ENCODE measurements around the gene OR11H7.
"Not testable (repeated sequence)": the region's sequence is repeated elsewhere in the genome, so short reads cannot be mapped to it uniquely, and the experiment has no call there.

Gene OR11H7

DNA sequence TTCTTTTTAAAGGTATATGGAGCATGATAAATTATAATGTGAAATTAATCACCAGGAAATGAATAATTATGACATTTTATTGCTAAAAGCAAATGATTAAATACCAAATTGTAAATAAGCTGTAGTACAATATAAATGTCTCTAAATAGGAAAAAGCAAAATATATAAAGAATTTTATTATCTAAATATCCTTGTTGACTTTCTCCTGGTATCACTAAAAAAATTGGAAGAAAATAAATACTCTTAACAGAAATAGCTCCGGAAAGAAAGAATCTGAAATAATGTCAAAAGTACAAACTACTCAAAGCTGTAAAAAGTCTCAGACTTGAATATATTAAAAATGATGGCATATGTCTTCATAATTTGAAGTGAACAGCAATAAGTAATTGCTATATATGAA is at the start of gene OR11H7:
TSS of gene OR11H7 (plus strand) at position 301 of the 400 bp plus-strand sequence.
- DNase-seq = no peak

DNA sequence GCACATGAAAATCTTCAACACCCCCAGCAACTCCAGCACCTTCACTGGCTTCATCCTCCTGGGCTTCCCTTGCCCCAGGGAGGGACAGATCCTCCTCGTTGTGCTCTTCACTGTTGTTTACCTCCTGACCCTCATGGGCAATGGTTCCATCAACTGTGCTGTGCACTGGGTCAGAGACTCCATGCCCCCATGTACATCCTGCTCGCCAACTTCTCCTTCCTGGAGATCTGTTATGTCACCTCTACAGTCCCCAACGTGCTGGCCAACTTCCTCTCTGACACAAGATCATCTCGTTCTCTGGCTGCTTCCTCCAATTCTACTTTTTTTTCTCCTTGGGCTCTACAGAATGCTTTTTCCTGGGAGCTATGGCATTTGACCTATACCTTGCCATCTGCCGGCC is 49.6 kb upstream of the OR11H7 start:
- DNase-seq = peak in 1 of 2 donors; percentile 5

DNA sequence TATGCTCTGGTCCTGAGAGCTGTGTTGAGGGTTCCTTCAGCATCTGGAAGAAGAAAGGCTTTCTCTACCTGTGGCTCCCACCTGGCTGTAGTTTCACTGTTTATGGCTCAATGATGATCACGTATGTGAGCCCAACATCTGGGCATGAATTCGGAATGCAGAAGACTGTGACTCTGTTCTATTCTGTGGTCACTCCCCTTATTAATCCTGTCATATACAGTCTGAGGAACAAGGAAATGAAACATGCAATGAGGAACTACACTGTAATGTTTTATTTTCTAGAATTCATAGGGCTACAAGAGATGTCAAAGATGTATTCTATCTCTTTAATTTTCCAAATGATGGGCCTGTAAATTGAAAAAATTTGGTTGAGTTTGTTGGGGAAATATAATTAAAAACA is 48.9 kb upstream of the OR11H7 start:
- DNase-seq = no peak

DNA sequence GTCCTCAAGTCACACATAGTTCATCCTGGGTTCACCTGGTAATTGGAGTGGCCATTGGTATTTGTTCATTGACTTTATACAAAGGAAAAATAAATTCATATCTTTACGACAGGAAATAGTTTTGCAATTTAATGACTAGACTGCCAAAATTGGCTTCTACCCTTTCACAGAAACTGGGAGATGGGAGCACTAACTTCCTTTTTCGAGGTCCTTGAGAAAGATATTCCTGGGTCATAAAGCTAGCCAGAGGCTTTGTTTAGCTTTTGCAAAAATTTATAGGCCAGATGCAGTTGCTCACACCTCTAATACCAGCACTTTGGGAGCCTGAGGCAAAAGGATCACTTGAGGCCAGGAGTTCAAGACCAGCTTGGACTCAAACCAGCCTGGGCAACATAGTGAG is 48.3 kb upstream of the OR11H7 start:
- no peak for DNase-seq

DNA sequence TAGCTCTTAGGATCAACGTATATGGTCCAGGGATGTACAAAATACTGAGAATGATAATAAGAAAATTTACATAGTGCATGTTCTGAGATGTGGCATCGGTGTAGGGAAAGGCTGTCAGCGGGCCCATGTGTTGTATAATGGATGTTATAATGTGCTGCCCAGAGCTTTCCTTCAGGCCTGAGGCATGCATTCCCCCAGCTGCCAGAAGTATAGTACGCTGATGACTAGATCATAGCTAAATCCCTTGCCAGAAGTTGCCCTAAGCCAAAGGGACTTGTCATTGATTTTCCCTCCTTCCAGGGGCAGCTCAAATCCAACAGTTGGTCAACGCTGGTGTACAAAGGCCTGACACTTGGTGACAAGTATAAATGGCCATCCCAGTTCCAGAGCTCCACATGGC is 44.6 kb upstream of the OR11H7 start:
- DNase-seq = no peak

DNA sequence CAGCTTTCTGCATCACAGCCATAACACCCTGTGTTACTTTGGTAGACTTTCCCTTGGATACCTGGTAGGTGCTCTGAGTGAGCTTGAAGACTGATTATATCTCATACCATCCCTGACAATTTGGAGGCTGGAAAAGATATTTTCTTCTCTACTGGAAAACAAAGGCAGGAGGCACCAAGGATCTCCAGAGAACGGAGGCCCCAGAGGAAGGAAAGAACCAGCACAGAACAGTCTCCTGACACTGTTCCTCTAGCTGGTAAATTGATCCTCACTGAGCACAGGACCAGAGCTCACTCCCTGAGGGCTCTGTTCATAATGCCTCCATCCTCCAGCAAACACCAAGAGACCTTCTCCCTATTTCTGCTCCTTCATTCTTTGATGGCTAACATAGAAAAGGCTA is 38.2 kb upstream of the OR11H7 start, which contains the start of gene OR11G2:
TSS of gene OR11G2 (plus strand) at position 301 of the 400 bp plus-strand sequence. CDS start 6,542 bp downstream, outside the sequence.
- DNase-seq = no peak

DNA sequence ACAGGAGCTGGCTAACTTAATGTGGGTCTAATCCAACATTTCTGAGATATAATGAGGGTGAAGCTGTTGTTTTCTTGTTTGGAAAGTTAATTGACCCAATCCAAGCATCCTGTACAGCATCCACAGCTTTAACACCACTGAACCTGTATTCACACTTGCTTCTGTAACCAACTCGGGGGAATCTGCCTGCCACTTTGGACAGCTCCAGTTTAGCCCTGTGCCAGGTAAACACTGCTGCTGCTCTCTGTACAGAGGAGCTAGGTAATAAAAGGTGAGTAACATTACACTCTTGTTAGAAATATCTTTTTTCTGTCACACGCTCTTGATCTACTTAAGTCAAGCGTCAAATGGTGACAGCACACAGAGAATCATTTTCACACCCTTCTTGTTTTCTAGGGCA is 37.4 kb upstream of the OR11H7 start:
- no peak for DNase-seq

DNA sequence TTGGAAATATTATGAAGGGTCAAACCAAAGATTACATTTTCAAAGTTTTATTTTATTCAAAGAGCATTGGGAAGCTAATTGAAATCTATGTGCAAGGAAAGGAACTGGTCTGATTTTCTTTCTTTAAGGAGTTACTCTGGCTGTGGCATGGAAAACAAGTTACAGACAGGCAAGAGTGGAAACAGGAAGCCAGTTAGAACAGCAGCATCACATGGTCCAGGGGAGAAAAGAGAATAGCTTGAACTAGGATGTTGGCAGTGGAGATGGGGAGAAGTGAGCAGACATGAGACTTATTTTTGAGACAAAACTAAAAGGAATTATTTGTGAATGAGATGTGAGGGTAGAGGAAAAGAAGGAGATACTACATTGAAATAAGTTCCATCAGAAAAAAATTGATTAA is 34.7 kb upstream of the OR11H7 start:
- DNase-seq = no peak

DNA sequence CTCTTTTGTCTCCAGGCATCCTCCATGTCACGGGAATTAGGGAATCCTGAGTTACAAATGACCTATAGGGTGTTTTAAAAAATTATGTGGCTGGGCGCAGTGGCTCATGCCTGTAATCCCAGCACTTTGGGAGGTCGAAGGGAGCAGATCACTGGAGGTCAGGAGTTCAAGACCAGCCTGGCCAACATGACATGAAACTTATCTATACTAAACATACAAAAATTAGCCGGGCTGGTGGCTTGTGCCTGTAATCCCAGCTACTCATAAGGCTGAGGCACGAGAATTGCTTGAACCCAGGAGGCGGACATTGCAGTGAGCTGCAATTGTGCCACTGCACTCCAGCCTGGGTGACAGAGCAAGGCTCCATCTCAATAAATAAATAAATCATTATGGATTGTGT is 33.6 kb upstream of the OR11H7 start:
- not testable (repeated sequence) for DNase-seq

DNA sequence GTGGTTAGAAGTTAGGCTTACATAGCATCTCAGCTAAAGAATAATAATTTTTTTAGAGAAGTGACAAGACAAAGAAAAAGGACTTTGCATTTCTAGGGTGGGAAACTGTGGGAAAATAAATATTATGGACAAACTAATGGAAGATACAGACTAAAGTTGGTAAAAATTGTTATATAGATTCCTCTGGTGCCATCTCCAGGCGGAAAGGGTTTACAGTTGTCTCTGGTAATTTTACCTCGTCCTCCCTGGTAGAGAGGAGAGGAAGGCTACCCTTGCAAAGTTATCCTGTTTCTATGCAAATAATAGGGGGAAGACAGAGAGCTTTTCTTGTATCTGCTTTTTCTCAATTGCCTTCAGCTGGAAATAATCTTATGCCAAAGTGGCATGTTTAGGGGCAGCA is 32.9 kb upstream of the OR11H7 start:
- DNase-seq = no peak

DNA sequence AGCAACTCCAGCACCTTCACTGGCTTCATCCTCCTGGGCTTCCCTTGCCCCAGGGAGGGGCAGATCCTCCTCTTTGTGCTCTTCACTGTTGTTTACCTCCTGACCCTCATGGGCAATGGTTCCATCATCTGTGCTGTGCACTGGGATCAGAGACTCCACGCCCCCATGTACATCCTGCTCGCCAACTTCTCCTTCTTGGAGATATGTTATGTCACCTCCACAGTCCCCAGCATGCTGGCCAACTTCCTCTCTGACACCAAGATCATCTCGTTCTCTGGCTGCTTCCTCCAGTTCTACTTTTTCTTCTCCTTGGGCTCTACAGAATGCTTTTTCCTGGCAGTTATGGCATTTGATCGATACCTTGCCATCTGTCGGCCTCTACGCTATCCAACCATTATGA is 31.3 kb upstream of the OR11H7 start:
- DNase-seq = no peak

DNA sequence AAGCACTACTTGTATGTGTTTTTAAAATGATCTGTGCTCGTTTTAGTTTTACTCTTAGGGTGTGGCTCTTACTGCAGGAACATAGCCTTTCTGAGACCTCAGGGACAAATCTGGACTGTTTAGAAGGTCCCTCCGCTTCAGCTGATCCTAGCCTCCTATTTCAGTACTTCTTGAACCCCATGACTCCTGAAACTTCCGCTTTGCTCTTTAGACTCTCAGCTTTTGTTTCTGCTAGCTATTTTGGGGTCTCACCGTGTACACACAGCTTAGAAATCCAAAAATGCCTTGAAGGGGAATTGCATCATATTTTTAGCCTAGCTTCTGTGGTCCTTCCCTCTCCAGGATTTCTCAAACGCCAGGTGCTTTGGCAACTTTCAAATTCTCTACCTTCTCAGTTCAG is 29.8 kb upstream of the OR11H7 start:
- DNase-seq = no peak

DNA sequence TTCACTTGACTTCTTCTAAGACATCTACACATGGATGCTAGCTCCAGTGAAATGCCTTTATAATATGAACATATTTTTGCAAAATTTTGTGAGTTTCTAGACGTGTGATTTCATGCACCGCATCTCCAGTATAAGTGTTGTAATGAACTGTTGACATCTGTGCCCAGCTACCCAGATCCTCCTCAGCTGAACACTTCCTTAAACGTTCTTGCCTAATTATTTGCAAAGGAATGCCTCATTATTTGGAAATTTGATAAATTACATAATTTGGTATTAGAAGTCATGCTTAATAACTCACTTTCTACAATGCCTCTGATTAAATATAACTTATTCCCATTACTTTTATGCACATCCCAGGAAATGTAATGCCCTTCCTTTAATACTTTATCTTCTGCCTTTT is 24.1 kb upstream of the OR11H7 start:
- no peak for DNase-seq

DNA sequence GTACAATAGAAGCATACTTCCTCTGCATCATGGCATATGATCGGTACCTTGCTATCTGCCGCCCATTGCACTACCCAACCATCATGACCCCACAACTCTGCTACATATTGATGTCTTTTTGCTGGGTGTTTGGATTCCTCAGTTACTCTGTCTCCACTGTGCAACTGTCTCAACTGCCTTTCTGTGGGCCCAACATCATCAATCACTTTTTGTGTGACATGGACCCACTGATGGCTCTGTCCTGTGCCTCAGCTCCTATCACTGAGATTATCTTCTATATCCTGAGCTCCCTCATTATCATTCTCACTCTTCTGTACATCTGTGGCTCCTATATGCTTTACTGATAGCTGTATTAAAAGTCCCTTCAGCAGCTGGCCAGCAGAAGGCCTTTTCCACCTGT is 19.2 kb upstream of the OR11H7 start:
- DNase-seq = no peak

DNA sequence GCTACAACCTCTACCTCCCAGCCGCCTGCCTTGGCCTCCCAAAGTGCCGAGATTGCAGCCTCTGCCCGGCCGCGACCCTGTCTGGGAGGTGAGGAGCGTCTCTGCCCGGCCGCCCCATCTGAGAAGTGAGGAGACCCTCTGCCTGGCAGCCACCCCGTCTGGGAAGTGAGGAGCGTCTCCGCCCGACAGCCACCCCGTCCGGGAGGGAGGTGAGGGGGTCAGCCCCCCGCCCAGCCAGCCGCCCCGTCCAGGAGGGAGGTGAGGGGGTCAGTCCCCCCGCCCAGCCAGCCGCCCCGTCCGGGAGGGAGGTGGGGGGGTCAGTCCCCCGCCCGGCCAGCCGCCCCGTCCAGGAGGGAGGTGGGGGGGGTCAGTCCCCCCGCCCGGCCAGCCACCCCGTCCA is 16.4 kb upstream of the OR11H7 start:
- DNase-seq = not testable (repeated sequence)

DNA sequence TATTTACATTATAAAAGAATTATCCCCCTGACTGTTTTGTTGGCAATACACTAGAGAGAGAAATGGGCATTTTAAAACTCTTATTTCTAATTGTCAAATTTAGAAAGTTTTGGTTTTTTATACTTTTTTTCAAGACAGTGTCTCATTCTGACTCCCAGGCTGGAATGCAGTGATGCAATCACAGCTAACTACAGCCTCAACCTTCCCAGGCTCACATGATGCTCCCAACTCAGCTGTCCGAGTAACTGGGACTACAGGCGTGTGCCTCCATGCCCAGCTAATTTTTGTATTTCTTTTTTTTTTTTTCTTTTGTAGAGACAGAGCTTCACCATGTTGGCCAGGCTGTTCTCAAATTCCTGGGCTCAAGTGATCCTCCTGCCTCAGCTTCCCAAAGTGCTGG is 13.6 kb upstream of the OR11H7 start:
- DNase-seq = no peak

DNA sequence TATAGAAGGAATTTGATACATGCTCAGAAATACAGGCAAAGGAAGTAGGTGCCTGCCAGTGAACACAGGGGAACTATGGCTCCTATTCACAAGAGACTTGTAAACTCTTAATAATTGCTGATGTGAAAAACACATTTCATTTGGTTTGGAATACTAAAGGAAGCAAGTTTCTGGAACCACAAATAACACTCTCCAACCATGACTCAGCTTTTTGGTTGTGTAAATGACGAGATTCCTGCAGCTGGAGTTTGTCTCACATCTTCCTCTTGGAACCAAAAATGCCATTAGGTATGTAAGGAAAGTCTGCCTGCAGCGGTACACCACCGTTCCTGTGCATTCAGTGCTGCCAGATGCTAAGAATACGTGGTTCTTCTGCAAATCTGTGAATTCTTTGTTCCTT is 9.7 kb upstream of the OR11H7 start:
- DNase-seq = no peak

DNA sequence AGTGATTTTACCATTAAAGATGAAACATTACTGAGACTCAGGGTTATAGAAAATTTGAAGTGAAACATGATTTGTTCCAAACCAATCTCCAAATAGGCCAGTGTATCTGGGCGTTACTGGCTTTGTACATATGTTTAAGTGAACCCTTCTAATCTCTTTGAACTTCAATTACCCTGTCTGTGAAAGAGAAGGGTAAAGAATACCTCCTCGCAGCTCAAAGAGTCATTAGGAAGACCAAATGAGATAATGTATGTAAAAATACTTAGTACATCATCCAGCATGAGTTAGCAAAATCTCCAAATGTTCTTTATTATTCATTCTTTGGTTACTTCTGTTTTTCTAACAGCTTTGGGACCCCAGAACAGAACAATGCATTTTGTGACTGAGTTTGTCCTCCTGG is 5.4 kb upstream of the OR11H7 start, which contains the start of gene OR11H6:
TSS of gene OR11H6 (plus strand) at position 301 of the 400 bp plus-strand sequence. CDS start at position 301, 0 bp downstream.
- DNase-seq = no peak

DNA sequence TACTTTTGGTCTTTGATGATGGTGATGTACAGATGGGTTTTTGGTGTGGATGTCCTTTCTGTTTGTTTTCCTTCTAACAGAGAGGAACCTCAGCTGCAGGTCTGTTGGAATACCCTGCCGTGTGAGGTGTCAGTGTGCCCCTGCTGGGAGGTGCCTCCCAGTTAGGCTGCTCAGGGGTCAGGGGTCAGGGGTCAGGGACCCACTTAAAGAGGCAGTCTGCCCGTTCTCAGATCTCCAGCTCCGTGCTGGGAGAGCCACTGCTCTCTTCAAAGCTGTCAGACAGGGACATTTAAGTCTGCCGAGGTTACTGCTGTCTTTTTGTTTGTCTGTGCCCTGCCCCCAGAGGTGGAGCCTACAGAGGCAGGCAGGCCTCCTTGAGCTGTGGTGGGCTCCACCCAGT is 6.6 kb downstream of the OR11H7 start:
- DNase-seq = not testable (repeated sequence)

DNA sequence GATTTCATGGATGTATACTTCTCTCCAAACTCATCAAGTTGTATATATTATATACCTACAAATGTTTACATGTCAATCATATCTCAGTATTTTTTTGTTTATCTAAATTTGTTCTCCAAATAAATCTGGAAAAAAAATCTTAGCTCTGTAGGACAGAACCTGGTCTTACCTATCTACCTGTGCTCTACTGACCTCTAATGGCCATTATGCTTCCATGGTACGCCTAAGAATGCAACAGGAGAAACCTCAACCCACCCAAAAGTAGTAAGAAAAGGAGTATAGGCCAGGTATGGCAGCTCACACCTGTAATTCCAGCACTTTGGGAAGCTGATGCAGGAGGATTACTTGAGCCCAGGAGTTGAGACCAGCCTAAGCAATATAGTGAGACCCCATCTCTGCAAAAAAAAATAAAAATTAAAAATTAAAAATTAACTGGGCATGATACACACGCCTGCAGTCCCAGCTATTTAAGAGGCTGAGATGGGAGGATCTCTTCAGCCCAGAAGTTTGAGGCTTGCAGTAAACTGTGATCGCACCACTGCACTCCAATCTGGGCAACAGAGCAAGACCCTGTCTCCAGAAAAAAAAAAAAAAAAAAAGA is 19.0 kb downstream of the OR11H7 start:
- DNase-seq = peak in 1 of 2 donors; percentile 10

DNA sequence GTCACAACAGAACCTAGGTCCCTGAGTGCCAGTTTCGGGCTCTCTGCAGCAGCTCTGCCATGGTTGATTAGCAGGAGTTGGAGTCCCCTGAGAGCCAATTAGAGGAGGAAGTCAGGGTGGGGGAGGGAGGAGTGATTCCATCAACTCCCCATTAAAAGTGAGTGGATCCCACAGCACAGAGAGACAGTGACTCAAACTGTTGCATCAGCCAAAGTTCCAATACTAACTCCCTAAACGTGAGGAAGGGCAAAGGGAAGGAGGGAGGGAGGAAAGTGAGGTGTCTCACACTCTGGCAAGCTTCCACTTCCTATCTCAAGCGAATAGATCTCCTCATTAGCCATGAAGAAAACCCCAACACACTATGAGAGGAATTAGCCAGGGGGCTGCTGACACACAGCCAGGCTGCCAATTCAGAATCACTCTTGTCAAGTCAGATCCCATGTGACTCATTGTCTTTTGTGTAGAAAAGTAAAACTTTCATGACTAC is 33.9 kb downstream of the OR11H7 start:
- no peak for DNase-seq

DNA sequence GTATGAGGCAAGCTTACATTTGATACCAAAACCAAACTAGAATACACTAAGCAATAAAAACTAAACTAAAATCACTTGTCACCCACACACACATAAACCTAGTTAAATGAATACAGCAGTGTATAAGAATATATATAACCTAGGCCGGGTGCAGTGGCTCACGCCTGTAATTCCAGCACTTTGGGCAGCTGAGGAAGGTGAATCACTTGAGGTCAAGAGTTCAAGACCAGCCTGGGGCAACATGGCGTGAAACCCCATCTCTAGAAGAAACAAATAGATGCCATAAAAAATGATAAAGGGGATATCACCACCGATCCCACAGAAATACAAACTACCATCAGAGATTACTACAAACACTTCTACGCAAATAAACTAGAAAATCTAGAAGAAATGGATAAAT is 35.6 kb downstream of the OR11H7 start:
- DNase-seq = not testable (repeated sequence)

DNA sequence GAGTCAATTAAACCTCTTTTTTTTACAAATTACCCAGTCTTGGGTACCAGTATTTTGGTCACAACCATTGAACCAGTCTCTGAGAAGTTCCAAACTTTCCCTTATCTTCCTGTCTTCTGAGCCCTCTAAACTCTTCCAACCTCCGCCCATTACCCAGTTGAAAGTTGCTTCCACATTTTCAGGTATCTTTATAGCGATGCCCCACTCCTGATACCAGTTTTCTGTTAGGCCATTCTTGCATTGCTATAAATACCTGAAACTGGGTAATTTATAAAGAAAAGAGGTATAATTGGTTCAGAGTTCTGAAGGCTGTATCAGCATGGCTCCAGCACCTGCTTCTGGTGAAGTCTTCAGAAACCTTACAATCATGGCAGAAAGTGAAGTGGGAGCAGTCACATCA is 45.3 kb downstream of the OR11H7 start:
- DNase-seq = no peak

DNA sequence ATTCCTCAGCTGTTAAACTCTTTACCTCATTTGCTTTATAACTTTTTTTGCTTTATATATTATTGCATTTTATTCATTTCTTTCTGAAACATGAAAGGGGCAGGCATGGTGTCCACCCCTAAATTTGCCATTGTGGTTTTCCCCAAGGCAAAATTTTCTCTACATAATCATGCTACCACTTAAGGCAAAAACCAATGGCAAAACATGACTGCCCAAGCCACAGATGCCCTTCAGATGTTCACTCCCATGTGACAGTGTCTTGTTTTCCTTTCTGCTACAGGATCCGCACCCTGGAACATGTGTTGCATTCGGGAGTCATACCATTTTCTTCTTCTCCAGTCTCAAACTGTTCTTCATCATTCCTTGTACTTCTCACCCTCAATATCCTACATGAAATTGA is 48.6 kb downstream of the OR11H7 start:
- no peak for DNase-seq

DNA sequence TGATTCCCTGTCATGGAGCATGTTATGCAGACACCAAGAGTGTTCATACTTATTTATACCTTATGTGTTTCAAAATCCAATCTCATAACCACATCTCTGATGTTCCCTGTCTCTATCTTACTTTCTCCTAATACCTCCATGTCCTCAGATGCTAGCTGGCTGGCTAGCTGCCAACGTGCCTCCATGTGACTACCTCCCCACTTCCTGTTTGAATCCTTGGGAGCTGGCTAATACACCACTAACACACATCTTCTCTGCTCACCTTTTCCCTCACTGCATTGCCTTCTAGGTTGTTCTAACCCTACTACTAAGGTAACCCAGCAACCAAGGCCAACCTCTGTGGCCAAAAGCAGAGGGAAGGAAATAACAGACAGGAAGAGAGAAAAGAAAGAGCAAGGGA is 49.6 kb downstream of the OR11H7 start:
- peak in 1 of 2 donors; percentile 41 for DNase-seq

Data from CD4-positive, alpha-beta T cell treated with Interferon alpha-2 for 1 hour (primary cell).